Upper lobe of left lung (tissue), 6 donors: Measurements from ENCODE around the gene SBK2. TPM values are rescaled to one million over a fixed set of nuclear protein-coding genes. Genes with fewer than 3 reads are reported as not detected.

Experiments
- ATAC-seq, 2 donors: fragments of 200-7000 bp; cut with Tn5 transposase; one replicate each; pipeline ENCODE4 v1.9.1; 2022; ENCODE audit warnings: mild to moderate bottlenecking in 2 of 2, moderate library complexity in 2 of 2; ENCODE audit not compliant: low FRiP score in 2 of 2
- DNase-seq, 2 donors: peaks; one replicate each; pipeline ENCODE4 v3.0.0-alpha.2; 2019 to 2020
- H3K27ac ChIP-seq, 4 donors: fragments of 200-600 bp; sonication (generic); one replicate each; pipeline ENCODE4 v1.5.1; 2016 to 2019
- H3K27me3 ChIP-seq, 4 donors: fragments of 200-600 bp; sonication (generic); one replicate each; pipeline ENCODE4 v1.5.1; 2017 to 2019
- H3K36me3 ChIP-seq, 4 donors: fragments of 200-600 bp; sonication (generic); one replicate each; pipeline ENCODE4 v1.5.1; 2016 to 2019
- H3K4me1 ChIP-seq, 4 donors: fragments of 200-600 bp; sonication (generic); one replicate each; pipeline ENCODE4 v1.5.1; 2018 to 2019
- H3K4me3 ChIP-seq, 4 donors: fragments of 200-600 bp; sonication (generic); one replicate each; pipeline ENCODE4 v1.5.1; 2017 to 2019; ENCODE audit warnings: mild to moderate bottlenecking in 2 of 4, moderate library complexity in 1 of 4
- H3K9me3 ChIP-seq, 4 donors: fragments of 200-600 bp; sonication (generic); one replicate each; pipeline ENCODE4 v1.5.1; 2018 to 2019
- CTCF ChIP-seq, 6 experiments: fragments of 450-650 bp in 4 of 6; fragments of 200-600 bp in 2 of 6; sonication (generic) in 2 of 6; IDR thresholded peaks; one replicate each; pipeline ENCODE4 v1.5.1; 2016 to 2019; ENCODE audit warnings: antibody characterized with exemption in 6 of 6
- EP300 ChIP-seq, 4 donors: sonication (generic); formaldehyde crosslinking; IDR thresholded peaks; one replicate each; pipeline ENCODE4 v1.5.1; 2017; ENCODE audit warnings: antibody characterized with exemption in 4 of 4, control low read depth in 2 of 4
- POLR2A ChIP-seq, 4 donors: fragments of 450-650 bp; IDR thresholded peaks; one replicate each; pipeline ENCODE4 v1.5.1; 2016 to 2017; ENCODE audit warnings: antibody characterized with exemption in 4 of 4, mild to moderate bottlenecking in 2 of 4
- POLR2AphosphoS5 ChIP-seq, 2 donors: sonication (generic); formaldehyde crosslinking; IDR thresholded peaks; one replicate each; pipeline ENCODE4 v1.5.1; 2017; ENCODE audit warnings: antibody characterized with exemption in 2 of 2
- WGBS, 2 donors: methylation state at CpG; one replicate each; pipeline ENCODE4 v1.1.5; 2017 to 2018; 5-methylcytosine and 5-hydroxymethylcytosine counted together
- total RNA-seq, 6 donors: library from RNA; depleted of rRNA in 4 of 6; stranded (reverse); fragments of >200 nt in 4 of 6; gene quantifications; one replicate each; pipeline versions ENCODE4 v1.1.0 to v1.2.1, GENCODE V29; 2016 to 2021
- donor health status: DM: no; HTN: no; CAD: no; lungs with moderate emphysema.
- donor health status: DM: no; HTN: yes; CAD: no; lungs with severe emphysema.

The SBK2 gene
- total RNA-seq, 6 donors from 2014 or later, result not detected

- Histone ChIP-seq H3K4me3 (no peak overlapping the region), H3K9me3 (no peaks in the 10 kb centered on the region), H3K27ac (no peak overlapping the region), H3K36me3 (no peaks in the 10 kb centered on the region), H3K4me1 (no peaks in the 10 kb centered on the region), H3K27me3 (no peaks in the 10 kb centered on the region)
- WGBS, 2 donors, result 45 to 47% methylated on average over 12 of the region's 12 CpGs
- DNase-seq (peak in 1 of 2 donors; percentile 48), ATAC-seq (peak; percentile 51 to 53)
- TF ChIP-seq POLR2AphosphoS5 (IDR thresholded peaks at IDR 0.05), result peak in 1 of 2 donors; percentile 51
- no peak for TF ChIP-seq CTCF (IDR thresholded peaks at IDR 0.05)
Observed at GRCh38 chr19:55563261-55563690, 26.3 kb upstream of the SBK2 start.

DNA sequence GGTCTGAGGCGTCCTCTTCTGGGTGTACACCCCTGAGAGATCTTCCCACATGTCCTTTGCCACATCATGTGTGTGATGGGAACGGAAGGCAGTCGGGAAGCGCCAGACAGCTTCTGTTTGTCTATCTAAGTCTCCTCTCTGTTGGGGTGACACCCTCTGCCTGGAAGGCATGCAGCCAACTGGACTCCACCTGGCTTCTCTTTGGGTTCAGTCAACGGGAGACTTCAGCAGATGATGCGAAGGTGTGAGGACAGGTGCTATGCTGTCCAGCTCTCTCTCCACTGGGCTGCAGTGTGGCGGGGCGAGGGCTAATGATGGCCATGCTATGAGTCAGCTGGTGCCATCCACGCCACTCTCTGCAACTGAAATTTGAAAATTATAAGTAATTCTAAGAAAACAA is 22.8 kb upstream of the SBK2 start:
- no peak for ATAC-seq
- no peak for DNase-seq
- no peak overlapping the region for H3K4me3 ChIP-seq
- no peaks in the 10 kb centered on the region for H3K9me3 ChIP-seq
- H3K4me1 ChIP-seq, result no peaks in the 10 kb centered on the region
- no peak overlapping the region for H3K27ac ChIP-seq
- TF ChIP-seq CTCF (IDR thresholded peaks at IDR 0.05), result no peak
- no peak for TF ChIP-seq EP300 (IDR thresholded peaks at IDR 0.05)
- TF ChIP-seq POLR2AphosphoS5 (IDR thresholded peaks at IDR 0.05), result no peak
- no peak for TF ChIP-seq POLR2A (IDR thresholded peaks at IDR 0.05)
- H3K27me3 ChIP-seq, result no peaks in the 10 kb centered on the region
- 73 to 83% methylated on average over 9 of the region's 9 CpGs for WGBS, 2 donors
- no peaks in the 10 kb centered on the region for H3K36me3 ChIP-seq

DNA sequence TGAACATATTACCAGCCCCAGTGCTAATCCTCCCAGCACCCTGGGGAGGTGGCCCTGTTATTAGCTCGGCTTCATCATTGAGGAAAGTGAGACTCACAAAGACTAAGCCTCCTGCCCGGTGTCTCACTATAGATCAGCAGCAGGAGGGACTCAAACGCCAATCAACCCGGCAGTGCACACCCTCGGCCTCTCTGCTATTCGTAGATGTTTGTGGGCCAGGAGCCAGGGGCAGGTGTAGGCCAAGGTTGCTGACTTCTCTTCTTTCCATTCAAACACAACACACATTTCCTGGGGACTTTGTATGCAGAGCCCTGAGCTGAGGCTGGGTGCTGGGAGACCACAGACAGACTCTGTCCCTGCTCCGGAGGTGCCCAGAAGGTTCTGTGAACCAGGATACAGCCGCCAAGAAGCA is 17.8 kb upstream of the SBK2 start:
- Histone ChIP-seq H3K4me3 (no peak overlapping the region), H3K4me1 (peaks cover 0 to 5% (median 5%) of the 10 kb centered on the region in 4 donors), H3K36me3 (no peaks in the 10 kb centered on the region), H3K27ac (no peak overlapping the region), H3K27me3 (no peaks in the 10 kb centered on the region), H3K9me3 (no peaks in the 10 kb centered on the region)
- ATAC-seq (no peak), DNase-seq (no peak)
- WGBS, 2 donors, result 73 to 80% methylated on average over 8 of the region's 8 CpGs
- TF ChIP-seq POLR2A (IDR thresholded peaks at IDR 0.05) (no peak), POLR2AphosphoS5 (IDR thresholded peaks at IDR 0.05) (no peak)

GRCh38 chr19:55554302-55554701 is 17.4 kb upstream of the SBK2 start:
- no peak overlapping the region for H3K4me3 ChIP-seq
- TF ChIP-seq POLR2AphosphoS5 (IDR thresholded peaks at IDR 0.05), result no peak
- no peak for TF ChIP-seq CTCF (IDR thresholded peaks at IDR 0.05)
- TF ChIP-seq POLR2A (IDR thresholded peaks at IDR 0.05), result no peak
- no peak for TF ChIP-seq EP300 (IDR thresholded peaks at IDR 0.05)
- no peak overlapping the region for H3K27ac ChIP-seq
- no peaks in the 10 kb centered on the region for H3K9me3 ChIP-seq
- ATAC-seq (no peak), DNase-seq (no peak)
- no peaks in the 10 kb centered on the region for H3K27me3 ChIP-seq
- WGBS, 2 donors, result 88 to 89% methylated on average over 9 of the region's 9 CpGs
- peaks cover 0 to 9% (median 6%) of the 10 kb centered on the region in 4 donors for H3K4me1 ChIP-seq
- no peaks in the 10 kb centered on the region for H3K36me3 ChIP-seq

- H3K4me1 ChIP-seq, result peaks cover 0 to 9% (median 6%) of the 10 kb centered on the region in 4 donors
- no peak overlapping the region for H3K27ac ChIP-seq
- DNase-seq, result no peak
- no peaks in the 10 kb centered on the region for H3K36me3 ChIP-seq
- H3K9me3 ChIP-seq, result no peaks in the 10 kb centered on the region
- TF ChIP-seq CTCF (IDR thresholded peaks at IDR 0.05), result no peak
- no peak for TF ChIP-seq POLR2AphosphoS5 (IDR thresholded peaks at IDR 0.05)
- TF ChIP-seq EP300 (IDR thresholded peaks at IDR 0.05), result no peak
- TF ChIP-seq POLR2A (IDR thresholded peaks at IDR 0.05), result no peak
- no peaks in the 10 kb centered on the region for H3K27me3 ChIP-seq
- H3K4me3 ChIP-seq, result no peak overlapping the region
- 66 to 67% methylated on average over 13 of the region's 13 CpGs for WGBS, 2 donors
- ATAC-seq, result no peak
Observed at GRCh38 chr19:55553217-55554182, 16.6 kb upstream of the SBK2 start.
